ENCODE measurements around the gene DSTYK. TPM values are rescaled to one million over a fixed set of nuclear protein-coding genes. Genes with fewer than 3 reads are reported as not detected.

The DSTYK gene
- polyA plus RNA-seq, 1 of the 3 experiments (the other 2 are of a cell fraction) = 4.4 TPM

DNA sequence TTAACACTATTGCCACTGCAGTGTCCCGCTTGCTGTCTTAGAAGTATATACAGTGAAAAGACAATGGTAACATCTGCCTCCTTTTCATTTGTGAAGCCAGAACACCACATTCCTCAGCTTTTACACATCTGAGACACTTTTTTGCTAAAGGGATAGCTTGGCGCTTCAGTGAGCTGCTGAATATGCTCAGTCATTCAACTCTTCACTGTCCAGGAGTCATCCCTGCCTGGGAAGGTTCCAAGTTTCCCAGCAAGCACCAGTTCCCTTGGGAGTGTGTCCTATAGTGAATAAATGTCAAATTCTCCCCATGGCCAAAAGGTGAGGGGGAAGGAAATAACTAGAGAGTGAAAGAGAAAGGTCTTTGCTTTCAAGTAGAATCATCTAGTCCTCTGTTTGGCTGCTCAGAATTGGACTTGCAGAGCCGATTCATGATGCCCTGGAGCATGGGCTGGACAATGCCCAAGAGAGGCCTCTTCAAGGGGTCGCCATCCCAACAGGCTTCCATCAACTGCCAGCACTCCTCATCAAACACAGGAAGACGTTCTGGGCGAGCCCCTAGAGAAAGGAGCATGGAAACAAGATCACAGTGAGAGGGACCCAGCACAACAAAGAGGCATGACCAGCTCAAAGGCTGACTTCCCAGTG, 64.2 kb downstream of the DSTYK start:
- POLR2A ChIA-PET = no interaction called here
- H3K4me3 ChIP-seq (ENCODE audit: low read depth in 2 of 2, low read length in 1 of 2) = no peak overlapping the region
- WGBS (ENCODE audit: low lambda C conversion rate) = 72% methylated on average over 6 of the region's 6 CpGs

DNA sequence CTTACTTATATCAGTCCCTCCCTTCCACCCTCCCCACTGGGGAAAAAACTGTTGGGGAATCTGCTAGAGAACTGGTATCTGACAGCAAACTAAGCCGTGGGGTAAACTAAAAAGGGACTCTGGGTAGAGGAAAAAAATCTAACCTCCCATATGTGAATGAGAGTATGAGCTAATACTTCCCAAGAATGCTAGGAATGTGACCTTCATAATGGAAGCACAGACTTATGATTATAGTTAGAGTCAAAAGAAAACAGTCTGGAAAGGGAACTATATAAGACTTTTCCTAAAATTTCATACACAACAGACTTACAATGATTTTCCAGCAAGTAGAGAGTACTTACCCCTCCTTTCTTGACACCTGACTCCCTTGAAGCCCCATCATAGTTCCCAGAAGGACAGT, 66.8 kb downstream of the DSTYK start:
- Histone ChIP-seq H3K9me3 (no peaks in the 10 kb centered on the region), H4K20me1 (ENCODE audit: insufficient read depth) (no peaks in the 10 kb centered on the region), H3F3A (replicated peaks; ENCODE audit: insufficient read depth) (peaks cover 29% of the 10 kb centered on the region), H3K4me1 (ENCODE audit: control insufficient read depth in 1 of 2, insufficient read depth in 2 of 2, low read depth in 1 of 2, low read length in 1 of 2) (peaks cover 5 to 16% of the 10 kb centered on the region in 2 experiments), H3K27me3 (ENCODE audit: insufficient read depth) (no peaks in the 10 kb centered on the region), H3K4me2 (peak overlapping the region; percentile 18; the same call in 1 of the 2 replicates), H3K9ac (peak overlapping the region; percentile 13; the same call in 1 of the 2 replicates), H3K79me2 (ENCODE audit: insufficient read depth) (no peaks in the 10 kb centered on the region), H2AFZ (ENCODE audit: low read depth) (no peak overlapping the region), H3K4me3 (ENCODE audit: low read depth in 2 of 2, low read length in 1 of 2) (no peak overlapping the region), H3K36me3 (replicated peaks in 1 of 2; ENCODE audit: control insufficient read depth in 1 of 2, insufficient read depth in 2 of 2, low read length in 1 of 2) (peaks cover 14% of the 10 kb centered on the region in 2 experiments), H3K9me2 (no peaks in the 10 kb centered on the region), H3K27ac (ENCODE audit: low read depth in 2 of 2, low read length in 1 of 2) (peak overlapping the region; percentile 71 to 78; a peak in 3 of 4 replicates)
- ChIA-PET CTCF (interaction anchor here (0.8 to 5.0 kb wide), 8 partner anchors 19 to 380 kb away, joined by 3 to 23 read pairs (median 4); no protein-coding TSS in a partner anchor), POLR2A (no interaction called here)
- 14% methylated on average over 1 of the region's 1 CpG for WGBS (ENCODE audit: low lambda C conversion rate)
- DNase-seq = no peak
- TF ChIP-seq SMC3 (IDR thresholded peaks at IDR 0.05; ENCODE audit: low read depth, low read length) (no peak), TCF12 (IDR thresholded peaks at IDR 0.05) (peak; percentile 62; the same call in 1 of the 2 replicates), RFX5 (IDR thresholded peaks at IDR 0.05; ENCODE audit: low read length) (no peak), ELF1 (IDR thresholded peaks at IDR 0.05) (no peak), TEAD4 (IDR thresholded peaks at IDR 0.05; ENCODE audit: borderline replicate concordance, insufficient read depth) (peak; percentile 89; the same call in 1 of the 2 replicates), EP300 (IDR thresholded peaks at IDR 0.05; ENCODE audit: borderline replicate concordance in 1 of 2, low read depth in 1 of 2, low read length in 1 of 2) (peak in 1 of 2 experiments; percentile 26; a peak in 1 of 4 replicates), CHD2 (IDR thresholded peaks at IDR 0.05; ENCODE audit: low read length, partially characterized antibody) (no peak)
- TF ChIP-seq, protein P1, sequence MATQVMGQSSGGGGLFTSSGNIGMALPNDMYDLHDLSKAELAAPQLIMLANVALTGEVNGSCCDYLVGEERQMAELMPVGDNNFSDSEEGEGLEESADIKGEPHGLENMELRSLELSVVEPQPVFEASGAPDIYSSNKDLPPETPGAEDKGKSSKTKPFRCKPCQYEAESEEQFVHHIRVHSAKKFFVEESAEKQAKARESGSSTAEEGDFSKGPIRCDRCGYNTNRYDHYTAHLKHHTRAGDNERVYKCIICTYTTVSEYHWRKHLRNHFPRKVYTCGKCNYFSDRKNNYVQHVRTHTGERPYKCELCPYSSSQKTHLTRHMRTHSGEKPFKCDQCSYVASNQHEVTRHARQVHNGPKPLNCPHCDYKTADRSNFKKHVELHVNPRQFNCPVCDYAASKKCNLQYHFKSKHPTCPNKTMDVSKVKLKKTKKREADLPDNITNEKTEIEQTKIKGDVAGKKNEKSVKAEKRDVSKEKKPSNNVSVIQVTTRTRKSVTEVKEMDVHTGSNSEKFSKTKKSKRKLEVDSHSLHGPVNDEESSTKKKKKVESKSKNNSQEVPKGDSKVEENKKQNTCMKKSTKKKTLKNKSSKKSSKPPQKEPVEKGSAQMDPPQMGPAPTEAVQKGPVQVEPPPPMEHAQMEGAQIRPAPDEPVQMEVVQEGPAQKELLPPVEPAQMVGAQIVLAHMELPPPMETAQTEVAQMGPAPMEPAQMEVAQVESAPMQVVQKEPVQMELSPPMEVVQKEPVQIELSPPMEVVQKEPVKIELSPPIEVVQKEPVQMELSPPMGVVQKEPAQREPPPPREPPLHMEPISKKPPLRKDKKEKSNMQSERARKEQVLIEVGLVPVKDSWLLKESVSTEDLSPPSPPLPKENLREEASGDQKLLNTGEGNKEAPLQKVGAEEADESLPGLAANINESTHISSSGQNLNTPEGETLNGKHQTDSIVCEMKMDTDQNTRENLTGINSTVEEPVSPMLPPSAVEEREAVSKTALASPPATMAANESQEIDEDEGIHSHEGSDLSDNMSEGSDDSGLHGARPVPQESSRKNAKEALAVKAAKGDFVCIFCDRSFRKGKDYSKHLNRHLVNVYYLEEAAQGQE (IDR thresholded peaks at IDR 0.05; ENCODE audit: low read depth, low read length) = no peak

More for the DNA sequence above, 64.2 kb downstream of the DSTYK start:
- TF ChIP-seq NFIC (IDR thresholded peaks at IDR 0.05; ENCODE audit: borderline replicate concordance) = peak; percentile 61
- TF ChIP-seq, protein P2, sequence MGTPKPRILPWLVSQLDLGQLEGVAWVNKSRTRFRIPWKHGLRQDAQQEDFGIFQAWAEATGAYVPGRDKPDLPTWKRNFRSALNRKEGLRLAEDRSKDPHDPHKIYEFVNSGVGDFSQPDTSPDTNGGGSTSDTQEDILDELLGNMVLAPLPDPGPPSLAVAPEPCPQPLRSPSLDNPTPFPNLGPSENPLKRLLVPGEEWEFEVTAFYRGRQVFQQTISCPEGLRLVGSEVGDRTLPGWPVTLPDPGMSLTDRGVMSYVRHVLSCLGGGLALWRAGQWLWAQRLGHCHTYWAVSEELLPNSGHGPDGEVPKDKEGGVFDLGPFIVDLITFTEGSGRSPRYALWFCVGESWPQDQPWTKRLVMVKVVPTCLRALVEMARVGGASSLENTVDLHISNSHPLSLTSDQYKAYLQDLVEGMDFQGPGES (IDR thresholded peaks at IDR 0.05; ENCODE audit: low read depth, low read length) = no peak
- TF ChIP-seq, protein P3, sequence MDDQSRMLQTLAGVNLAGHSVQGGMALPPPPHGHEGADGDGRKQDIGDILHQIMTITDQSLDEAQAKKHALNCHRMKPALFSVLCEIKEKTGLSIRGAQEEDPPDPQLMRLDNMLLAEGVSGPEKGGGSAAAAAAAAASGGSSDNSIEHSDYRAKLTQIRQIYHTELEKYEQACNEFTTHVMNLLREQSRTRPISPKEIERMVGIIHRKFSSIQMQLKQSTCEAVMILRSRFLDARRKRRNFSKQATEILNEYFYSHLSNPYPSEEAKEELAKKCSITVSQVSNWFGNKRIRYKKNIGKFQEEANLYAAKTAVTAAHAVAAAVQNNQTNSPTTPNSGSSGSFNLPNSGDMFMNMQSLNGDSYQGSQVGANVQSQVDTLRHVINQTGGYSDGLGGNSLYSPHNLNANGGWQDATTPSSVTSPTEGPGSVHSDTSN (IDR thresholded peaks at IDR 0.05) = peak; percentile 26; the same call in 1 of the 2 replicates
- no peaks in the 10 kb centered on the region for H3K27me3 ChIP-seq (ENCODE audit: insufficient read depth)
- no peak for DNase-seq
- H3K9me3 ChIP-seq = no peaks in the 10 kb centered on the region
- no peaks in the 10 kb centered on the region for H3K9me2 ChIP-seq
- H3K27ac ChIP-seq (ENCODE audit: low read depth in 2 of 2, low read length in 1 of 2) = peak overlapping the region in 1 of 2 experiments; percentile 78; a peak in 3 of 4 replicates
- H3K79me2 ChIP-seq (ENCODE audit: insufficient read depth) = no peaks in the 10 kb centered on the region
- peaks cover 2 to 16% of the 10 kb centered on the region in 2 experiments; a peak in 3 of 4 replicates for H3K4me1 ChIP-seq (ENCODE audit: control insufficient read depth in 1 of 2, insufficient read depth in 2 of 2, low read depth in 1 of 2, low read length in 1 of 2)
- H4K20me1 ChIP-seq (ENCODE audit: insufficient read depth) = no peaks in the 10 kb centered on the region
- peak overlapping the region; percentile 18; the same call in 1 of the 2 replicates for H3K9ac ChIP-seq
- H3K4me2 ChIP-seq = no peak overlapping the region
- peaks cover 29% of the 10 kb centered on the region for H3F3A ChIP-seq (replicated peaks; ENCODE audit: insufficient read depth)
- no peak overlapping the region for H2AFZ ChIP-seq (ENCODE audit: low read depth)
- H3K36me3 ChIP-seq (replicated peaks in 1 of 2; ENCODE audit: control insufficient read depth in 1 of 2, insufficient read depth in 2 of 2, low read length in 1 of 2) = peaks cover 22 to 26% of the 10 kb centered on the region in 2 experiments
- CTCF ChIA-PET = interaction anchor here (0.9 to 5.0 kb wide), 4 partner anchors 26 to 158 kb away, joined by 3 to 23 read pairs (median 4); no protein-coding TSS in a partner anchor

All from SK-N-SH (cell line).